Gastrocnemius medialis (tissue), 4 donors: ENCODE measurements around the gene COL23A1.

Experiments used
- POLR2A ChIP-seq, 2 donors: fragments of 450-650 bp; IDR thresholded peaks; one replicate each; pipeline ENCODE4 v1.6.1; 2017; ENCODE audit warnings: antibody characterized with exemption in 2 of 2, mild to moderate bottlenecking in 2 of 2, moderate library complexity in 2 of 2
- TF ChIP-seq, protein P1 (sequence below), 5 experiments: fragments of 450-650 bp in 3 of 5; fragments of 200-600 bp in 2 of 5; sonication (generic) in 2 of 5; IDR thresholded peaks in 4 of 5; conservative IDR thresholded peaks in 1 of 5; 1 replicate in 4 of 5; 2 replicates in 1 of 5; pipeline ENCODE4 v1.5.1; 2016 to 2019; ENCODE audit warnings: antibody characterized with exemption in 5 of 5, mild to moderate bottlenecking in 3 of 5, moderate library complexity in 3 of 5

- TF ChIP-seq, protein P1, sequence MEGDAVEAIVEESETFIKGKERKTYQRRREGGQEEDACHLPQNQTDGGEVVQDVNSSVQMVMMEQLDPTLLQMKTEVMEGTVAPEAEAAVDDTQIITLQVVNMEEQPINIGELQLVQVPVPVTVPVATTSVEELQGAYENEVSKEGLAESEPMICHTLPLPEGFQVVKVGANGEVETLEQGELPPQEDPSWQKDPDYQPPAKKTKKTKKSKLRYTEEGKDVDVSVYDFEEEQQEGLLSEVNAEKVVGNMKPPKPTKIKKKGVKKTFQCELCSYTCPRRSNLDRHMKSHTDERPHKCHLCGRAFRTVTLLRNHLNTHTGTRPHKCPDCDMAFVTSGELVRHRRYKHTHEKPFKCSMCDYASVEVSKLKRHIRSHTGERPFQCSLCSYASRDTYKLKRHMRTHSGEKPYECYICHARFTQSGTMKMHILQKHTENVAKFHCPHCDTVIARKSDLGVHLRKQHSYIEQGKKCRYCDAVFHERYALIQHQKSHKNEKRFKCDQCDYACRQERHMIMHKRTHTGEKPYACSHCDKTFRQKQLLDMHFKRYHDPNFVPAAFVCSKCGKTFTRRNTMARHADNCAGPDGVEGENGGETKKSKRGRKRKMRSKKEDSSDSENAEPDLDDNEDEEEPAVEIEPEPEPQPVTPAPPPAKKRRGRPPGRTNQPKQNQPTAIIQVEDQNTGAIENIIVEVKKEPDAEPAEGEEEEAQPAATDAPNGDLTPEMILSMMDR (IDR thresholded peaks at IDR 0.05 in 4 of 5, conservative IDR thresholded peaks at IDR 0.05 in 1 of 5), result no peak
- TF ChIP-seq POLR2A (IDR thresholded peaks at IDR 0.05), result no peak
Measured at GRCh38 chr5:178465228-178465860, 124.8 kb downstream of the COL23A1 start.
